ENCODE results near the gene CD86. TPM values are rescaled to one million over a fixed set of nuclear protein-coding genes. Genes with fewer than 3 reads are reported as not detected.

Gene CD86
- total and polyA plus RNA-seq, 8 donors: 0.31 to 9.0 (median 0.55) TPM

GRCh38 chr3:122079524-122080206, 24.5 kb downstream of the CD86 start:
- intact Hi-C loops (cut with DNase I): no loop called here
- H3K27me3 ChIP-seq: no peaks in the 10 kb centered on the region
- H3K36me3 ChIP-seq: no peaks in the 10 kb centered on the region
- ATAC-seq (no peak), FAIRE-seq (no peak), DNase-seq (no peak)
- H3K4me3 ChIP-seq: no peak overlapping the region
- no peak overlapping the region for H3K27ac ChIP-seq
- WGBS, 2 donors: 88 to 89% methylated on average over 8 of the region's 8 CpGs
- no peaks in the 10 kb centered on the region for H3K4me1 ChIP-seq
- TF ChIP-seq CTCF (IDR thresholded peaks at IDR 0.05): no peak
- no peaks in the 10 kb centered on the region for H3K9me3 ChIP-seq

DNA sequence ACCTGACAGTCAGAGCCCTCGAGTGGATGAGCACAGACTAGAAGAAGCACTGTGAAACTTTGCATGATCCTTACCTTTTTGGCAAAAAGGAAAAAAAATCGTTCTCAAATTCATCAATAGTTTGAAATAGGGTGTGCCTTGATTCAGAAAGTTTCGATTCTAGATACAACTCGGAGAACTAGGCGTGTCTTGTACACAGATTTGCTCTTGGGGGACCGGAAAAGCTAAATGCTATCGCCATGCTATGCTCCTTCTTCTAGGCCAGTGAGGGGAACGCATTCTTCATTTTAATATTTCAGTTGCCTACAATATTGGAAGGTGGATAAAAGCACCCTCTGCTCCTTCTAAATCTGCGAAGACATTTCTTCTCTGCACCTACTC, 25.0 kb downstream of the CD86 start:
- intact Hi-C loops (cut with DNase I): no loop called here
- 83 to 87% methylated on average over 9 of the region's 9 CpGs for WGBS, 2 donors
- H3K4me3 ChIP-seq: no peak overlapping the region
- FAIRE-seq (no peak), DNase-seq (no peak), ATAC-seq (no peak)
- H3K27me3 ChIP-seq: no peaks in the 10 kb centered on the region
- no peaks in the 10 kb centered on the region for H3K36me3 ChIP-seq
- H3K9me3 ChIP-seq: no peaks in the 10 kb centered on the region
- TF ChIP-seq CTCF (IDR thresholded peaks at IDR 0.05): no peak
- H3K4me1 ChIP-seq: no peaks in the 10 kb centered on the region
- H3K27ac ChIP-seq: no peak overlapping the region

GRCh38 chr3:122081543-122082247, 26.5 kb downstream of the CD86 start:
- H3K27ac ChIP-seq: no peak overlapping the region
- no peaks in the 10 kb centered on the region for H3K27me3 ChIP-seq
- intact Hi-C loops (cut with DNase I): no loop called here
- H3K36me3 ChIP-seq: no peaks in the 10 kb centered on the region
- no peaks in the 10 kb centered on the region for H3K9me3 ChIP-seq
- no peaks in the 10 kb centered on the region for H3K4me1 ChIP-seq
- no peak for TF ChIP-seq CTCF (IDR thresholded peaks at IDR 0.05)
- no peak overlapping the region for H3K4me3 ChIP-seq
- ATAC-seq (no peak), DNase-seq (no peak), FAIRE-seq (no peak)
- WGBS, 2 donors: 53 to 60% methylated on average over 7 of the region's 7 CpGs

DNA sequence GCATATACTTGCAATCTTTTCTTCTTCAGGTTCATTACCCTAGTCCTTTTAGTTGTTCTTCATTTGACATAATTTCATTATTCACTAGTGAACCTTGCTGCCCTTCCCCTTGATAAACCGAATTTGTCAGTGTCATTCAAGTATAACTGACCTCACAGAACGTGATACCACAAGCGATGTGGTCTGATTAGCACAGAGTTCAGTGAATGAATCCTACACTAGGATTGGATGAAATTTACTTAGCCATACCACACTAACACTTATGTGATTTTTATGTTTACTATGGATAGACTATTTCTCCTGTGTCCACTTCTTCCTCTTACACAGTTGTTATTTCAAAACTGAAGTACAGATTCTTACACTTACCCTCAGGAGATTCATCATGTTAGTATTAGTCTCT, 27.2 kb downstream of the CD86 start:
- no peak for FAIRE-seq
- intact Hi-C loops (cut with DNase I): no loop called here
- Histone ChIP-seq H3K4me3 (no peak overlapping the region), H3K9me3 (no peaks in the 10 kb centered on the region), H3K27ac (no peak overlapping the region), H3K4me1 (no peaks in the 10 kb centered on the region), H3K27me3 (no peaks in the 10 kb centered on the region), H3K36me3 (no peaks in the 10 kb centered on the region)
- no peak for TF ChIP-seq CTCF (IDR thresholded peaks at IDR 0.05)
- ATAC-seq: no peak
- WGBS, 2 donors: 66% methylated on average over 3 of the region's 3 CpGs
- DNase-seq: no peak

- Histone ChIP-seq H3K27ac (no peak overlapping the region), H3K9me3 (no peaks in the 10 kb centered on the region), H3K36me3 (no peaks in the 10 kb centered on the region), H3K27me3 (no peaks in the 10 kb centered on the region), H3K4me1 (no peaks in the 10 kb centered on the region), H3K4me3 (no peak overlapping the region)
- intact Hi-C loops (cut with DNase I): no loop called here
- WGBS, 2 donors: 62 to 74% methylated on average over 2 of the region's 2 CpGs
- DNase-seq (no peak), FAIRE-seq (no peak), ATAC-seq (no peak)
- TF ChIP-seq CTCF (IDR thresholded peaks at IDR 0.05): no peak
Measured at GRCh38 chr3:122084799-122085198, 29.6 kb downstream of the CD86 start.
